HG02798 (cell line): ENCODE data around the gene CEP44.
"Not testable (repeated sequence)": the region's sequence is repeated elsewhere in the genome, so short reads cannot be mapped to it uniquely, and the experiment has no call there.

Experiments used
- ATAC-seq: cut with Tn5 transposase; IDR thresholded peaks from one replicate; pipeline ENCODE4 v1.9.1; 2021; ENCODE audit warnings: mild to moderate bottlenecking; ENCODE audit not compliant: unreplicated experiment, poor library complexity

Gene CEP44

DNA sequence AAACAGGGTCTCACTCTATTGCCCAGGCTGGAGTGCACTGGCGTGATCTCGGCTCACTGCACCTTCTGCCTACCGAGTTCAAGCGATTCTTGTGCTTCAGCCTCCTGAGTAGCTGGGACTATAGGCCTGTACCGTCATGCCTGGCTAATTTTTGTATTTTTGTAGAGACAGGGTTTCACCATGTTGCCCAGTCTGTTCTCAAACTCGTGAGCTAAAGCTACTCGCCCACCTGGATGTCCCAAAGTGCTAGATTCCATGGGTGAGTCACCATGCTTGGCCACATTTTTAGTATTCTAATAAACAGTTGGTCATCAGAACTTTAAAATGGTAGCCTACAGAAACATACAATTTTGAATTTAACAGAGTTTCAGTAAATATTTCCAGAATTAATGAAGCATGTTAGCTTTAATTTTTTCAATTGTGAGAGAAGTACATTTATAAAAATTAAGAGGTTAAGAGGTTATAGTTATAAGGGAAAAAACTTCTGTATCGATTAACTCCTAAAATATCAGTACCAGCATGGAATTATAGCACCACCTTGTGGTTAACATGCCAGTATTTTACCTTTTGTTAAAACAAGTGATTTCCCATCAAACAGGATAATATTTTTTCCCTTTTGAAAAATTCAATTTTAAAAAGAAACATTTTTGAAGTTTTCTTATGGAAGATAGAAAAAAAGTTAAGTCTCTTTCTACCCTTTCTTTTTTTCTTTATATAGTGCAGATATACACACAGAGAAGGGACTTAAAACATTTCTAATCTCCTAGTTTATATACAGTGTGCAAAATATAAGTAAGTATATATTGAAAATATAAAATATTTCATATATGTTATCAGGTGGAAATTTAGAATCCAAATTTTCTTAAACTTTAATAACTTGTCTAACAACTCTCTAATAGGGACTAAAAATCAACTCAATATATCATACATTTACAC lies 35.4 kb downstream of the CEP44 start:
- no peak for ATAC-seq

DNA sequence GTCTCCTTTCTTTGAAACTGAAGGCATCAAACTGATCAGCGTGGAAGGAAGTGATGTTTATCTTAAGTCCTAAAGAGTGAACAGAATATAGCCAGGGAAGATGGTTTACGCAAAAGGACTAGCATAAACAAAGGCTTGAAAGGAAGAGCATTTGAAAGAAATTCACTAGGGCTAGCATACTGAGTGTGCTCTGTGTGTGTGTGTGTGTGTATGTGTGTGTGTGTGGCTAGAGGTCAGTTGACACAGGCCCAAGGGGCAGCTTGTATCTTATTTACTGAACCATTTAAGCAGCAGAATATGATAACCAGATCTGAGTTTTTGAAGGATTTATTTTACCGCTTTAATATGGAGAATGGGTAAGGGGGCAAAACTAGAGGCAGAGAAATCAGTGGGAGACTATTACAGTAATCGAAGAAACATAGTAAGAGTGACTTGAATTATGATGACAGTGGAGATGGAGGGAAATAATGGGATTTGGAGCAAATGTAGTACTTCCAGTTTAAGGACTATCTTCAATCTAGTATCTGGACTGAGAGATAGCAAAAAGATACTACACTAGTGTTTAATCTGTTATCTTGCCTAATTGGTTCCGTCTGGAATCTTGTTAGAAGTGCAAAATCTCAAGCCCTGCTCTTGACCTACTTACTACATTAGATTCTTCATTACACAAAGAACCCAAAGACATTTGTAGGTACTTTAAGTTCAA lies 36.9 kb downstream of the CEP44 start:
- no peak for ATAC-seq

DNA sequence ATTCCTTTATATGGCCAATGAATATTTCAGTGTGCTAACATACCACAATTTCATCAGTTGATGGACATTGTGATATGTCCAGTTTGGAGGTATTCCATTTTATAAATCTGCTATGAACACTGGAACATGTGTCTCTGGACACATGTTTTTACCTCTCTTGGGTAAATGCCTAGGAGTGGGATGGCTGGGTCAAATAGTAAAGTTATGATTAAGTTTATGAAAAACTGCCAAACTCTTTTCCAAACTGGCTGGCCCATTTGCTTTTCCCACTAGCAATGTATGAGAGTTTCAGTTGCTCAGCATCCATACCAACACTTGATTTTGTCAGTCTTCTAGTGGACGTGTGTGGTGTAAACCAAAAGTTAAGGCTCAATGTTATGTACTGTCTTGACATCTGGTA lies 40.5 kb downstream of the CEP44 start:
- no peak for ATAC-seq

- ATAC-seq, result no peak
Observed at GRCh38 chr4:174324725-174325124, 41.0 kb downstream of the CEP44 start.

DNA sequence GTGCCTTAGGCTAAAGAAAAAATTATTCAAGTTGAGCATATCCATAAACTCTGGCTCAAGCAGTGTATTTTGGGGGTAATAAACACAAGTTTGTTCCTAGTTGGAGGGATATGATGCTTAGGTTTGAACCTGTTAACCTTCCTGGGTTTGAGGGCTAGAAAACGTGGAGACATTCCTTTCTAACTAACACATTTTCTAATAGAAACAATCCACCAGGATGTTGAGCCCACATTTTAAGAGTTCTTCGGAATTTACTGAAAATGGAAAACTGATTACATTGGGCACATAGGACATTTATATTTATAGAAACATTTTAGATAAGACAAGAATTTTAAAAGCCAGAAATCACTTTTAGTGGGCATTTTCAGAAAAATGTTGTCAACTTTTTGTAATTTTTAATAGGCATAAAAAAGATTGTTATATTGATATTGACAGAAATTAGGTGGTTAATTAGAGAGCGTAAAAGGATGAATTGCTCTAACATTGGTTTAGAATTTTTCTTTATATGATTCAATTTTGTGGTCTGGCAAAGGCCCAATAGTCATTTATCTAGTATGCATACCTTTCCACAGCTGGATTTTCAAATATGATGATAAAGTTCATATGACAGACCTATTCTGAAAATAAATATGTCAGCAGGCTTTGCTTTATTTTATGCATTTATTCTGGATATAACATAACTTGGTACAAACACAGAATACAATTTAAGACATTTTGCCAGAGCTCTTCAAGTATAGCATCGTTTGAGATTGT lies 49.2 kb downstream of the CEP44 start:
- ATAC-seq, result no peak

- peak; percentile 99 for ATAC-seq
Observed at GRCh38 chr4:174334628-174335027, 50.9 kb downstream of the CEP44 start.

- no peak for ATAC-seq
Observed at GRCh38 chr4:174340714-174341113, 57.0 kb downstream of the CEP44 start.

DNA sequence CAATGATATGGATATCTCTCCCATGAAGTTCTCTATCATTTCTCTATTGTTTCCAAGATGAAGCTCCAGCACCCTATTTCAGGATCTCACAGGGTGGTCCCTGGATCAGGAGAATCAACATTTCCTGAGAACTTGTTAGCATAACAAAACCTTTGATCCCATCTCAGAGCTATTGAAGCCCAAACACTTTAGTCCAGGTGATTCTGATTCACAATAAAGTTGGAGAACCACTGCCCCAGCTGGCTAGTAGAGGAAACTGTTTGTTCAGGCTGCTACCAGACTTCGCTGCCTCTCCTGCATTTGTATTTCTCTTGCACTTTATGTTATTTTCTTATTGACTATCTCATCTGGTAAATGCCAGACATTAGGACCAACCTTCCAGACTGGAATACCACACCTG lies 65.4 kb downstream of the CEP44 start:
- no peak for ATAC-seq

DNA sequence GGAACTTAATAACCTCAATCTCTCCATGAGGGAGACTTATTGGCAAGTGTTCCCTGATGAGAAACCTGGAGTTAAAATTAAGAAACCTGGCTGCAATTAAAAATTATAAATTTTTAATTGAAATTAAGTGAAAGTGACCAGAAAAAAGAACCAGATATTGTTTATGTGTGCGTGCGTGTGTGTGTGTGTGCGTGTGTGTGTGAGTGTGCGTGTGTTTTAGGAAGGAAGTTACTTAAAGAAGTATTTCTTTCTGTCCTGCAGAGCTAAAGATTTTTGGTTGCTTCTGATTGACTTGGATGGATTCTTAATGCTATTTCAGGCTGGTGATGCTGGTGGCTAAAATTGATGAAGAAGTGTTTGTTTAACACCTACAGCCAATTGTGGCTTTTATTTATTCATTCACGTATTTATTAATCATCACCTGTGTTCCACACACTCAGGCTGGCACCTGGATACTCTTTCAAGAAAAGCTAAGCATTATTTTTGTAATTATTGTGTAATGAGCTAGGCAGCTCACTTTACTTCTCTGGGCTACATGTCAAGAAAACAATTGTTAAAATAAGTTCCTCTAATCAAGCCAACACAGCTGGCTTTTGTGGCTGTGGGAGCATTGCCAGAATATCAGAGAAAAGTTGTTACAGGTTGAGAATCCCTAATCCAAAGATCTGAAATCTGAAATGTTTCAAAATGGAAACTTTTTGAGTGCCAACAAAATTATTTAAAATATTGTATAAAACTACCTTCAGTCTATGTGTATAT lies 68.5 kb downstream of the CEP44 start:
- ATAC-seq, result no peak

DNA sequence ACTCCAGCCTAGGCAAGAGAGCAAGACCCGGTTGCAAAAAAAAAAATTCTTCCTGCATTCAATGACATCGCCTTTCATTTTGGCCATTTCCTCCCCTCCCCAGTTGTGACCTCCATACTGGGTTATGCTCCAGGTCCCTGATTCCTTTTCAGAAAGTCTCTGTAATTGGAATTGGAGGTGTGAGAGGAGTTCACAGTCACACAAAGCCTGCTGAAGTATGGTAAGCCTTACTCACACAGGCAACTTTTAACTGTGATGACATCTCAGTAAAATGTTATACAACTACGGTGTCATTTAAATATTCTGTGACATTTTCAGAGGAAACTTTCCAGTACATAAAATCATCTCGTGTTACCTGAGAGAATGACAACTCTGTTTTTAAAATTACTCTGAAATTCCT lies 73.6 kb downstream of the CEP44 start:
- no peak for ATAC-seq

DNA sequence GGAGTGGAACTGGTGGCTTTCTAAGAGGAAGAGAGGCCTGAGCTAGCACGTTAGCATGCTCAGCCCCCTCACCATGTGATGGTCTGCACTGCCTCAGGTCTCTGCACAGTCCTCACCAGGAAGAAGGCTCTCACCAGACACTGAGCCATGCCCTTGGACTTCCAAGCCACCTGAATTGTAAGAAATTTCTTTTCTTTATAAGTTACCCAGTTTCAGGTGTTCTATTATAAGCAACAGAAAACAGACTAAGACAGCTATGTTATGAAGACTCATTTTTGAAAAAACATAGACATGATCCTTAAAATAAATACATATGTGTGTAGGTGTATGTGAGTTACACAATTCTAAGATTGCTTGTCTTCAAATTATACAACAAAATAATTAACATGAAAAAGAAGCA lies 74.7 kb downstream of the CEP44 start:
- ATAC-seq, result peak; percentile 55

- ATAC-seq, result peak; percentile 97
Observed at GRCh38 chr4:174358829-174359228, 75.1 kb downstream of the CEP44 start.

- ATAC-seq, result no peak
Observed at GRCh38 chr4:174362340-174362739, 78.6 kb downstream of the CEP44 start.

DNA sequence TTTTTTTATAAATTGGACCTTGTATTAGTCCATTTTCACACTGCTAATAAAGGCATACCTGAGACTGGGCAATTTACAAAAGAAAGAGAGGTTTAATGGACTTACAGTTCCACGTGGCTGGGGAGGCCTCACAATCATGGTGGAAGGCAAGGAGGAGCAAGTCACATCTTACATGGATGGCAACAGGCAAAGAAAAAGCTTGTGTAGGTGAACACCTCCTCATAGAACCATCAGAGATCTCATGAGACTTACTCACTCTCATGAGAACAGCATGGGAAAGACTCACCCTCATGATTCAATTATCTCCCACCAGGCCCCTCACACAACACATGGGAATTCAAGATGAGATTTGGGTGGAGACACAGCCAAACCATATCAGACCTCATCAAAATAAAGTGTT lies 80.1 kb downstream of the CEP44 start:
- not testable (repeated sequence) for ATAC-seq

- ATAC-seq, result peak; percentile 47
Observed at GRCh38 chr4:174365018-174365587, 81.4 kb downstream of the CEP44 start.

- no peak for ATAC-seq
Observed at GRCh38 chr4:174369985-174370384, 86.3 kb downstream of the CEP44 start.

GRCh38 chr4:174373821-174374220 lies 90.1 kb downstream of the CEP44 start:
- no peak for ATAC-seq

DNA sequence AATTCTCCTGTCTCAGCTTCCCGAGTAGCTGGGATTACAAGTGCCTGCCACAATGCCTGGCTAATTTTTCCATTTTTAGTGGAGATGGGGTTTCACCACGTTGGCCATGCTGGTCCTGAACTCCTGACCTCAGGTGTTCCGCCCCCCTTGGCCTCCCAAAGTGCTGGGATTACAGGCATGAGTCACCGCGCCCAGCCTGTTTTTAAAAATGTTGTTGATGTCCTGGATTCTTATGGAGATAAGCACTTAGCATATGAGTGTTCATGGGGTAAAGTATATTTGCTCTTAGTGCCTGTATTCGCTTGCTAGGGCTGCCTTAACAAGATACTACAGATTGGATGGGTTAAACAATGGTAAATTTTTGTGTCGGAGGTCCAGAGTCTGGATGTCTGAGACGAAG lies 91.7 kb downstream of the CEP44 start:
- ATAC-seq, result no peak

DNA sequence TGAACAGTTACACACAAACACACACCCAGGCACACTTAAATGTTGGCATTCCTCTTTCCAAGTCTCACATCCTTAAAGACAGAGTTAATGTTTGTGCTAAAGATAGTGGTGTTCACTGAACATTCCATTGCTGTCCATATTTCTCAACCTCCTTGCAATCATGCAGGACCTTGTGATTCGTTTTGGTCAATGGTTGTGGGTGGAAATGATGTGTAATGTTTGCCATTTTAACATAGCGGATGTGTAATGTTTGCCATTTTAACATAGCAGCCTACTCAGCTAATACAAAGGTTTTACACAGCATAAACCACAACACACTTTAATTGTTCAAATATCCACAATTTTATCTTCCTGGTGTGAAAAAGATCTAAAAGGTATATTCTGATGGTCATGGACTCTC lies 93.9 kb downstream of the CEP44 start:
- no peak for ATAC-seq

DNA sequence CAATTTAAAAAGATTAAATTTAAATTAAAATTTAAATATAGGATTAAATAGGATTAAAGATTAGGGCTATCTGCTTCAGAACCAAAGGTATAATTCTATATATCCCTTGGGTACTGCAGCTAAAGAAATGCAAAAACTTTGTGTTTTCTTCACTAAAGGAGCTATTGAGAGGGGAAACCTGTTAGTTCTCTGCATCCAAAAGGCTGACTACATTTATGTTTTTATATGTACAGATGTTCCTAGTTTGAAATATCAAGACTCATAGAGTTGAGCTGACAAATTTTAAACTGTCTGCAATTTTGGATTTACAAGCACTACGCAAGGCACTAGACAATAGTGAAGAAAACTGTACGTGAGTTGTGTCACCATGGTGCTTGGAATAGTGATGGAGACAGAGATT lies 95.2 kb downstream of the CEP44 start:
- no peak for ATAC-seq
